Ishikawa (cell line): ENCODE results near the gene GAL3ST2.

Experiments
- CREB1 ChIP-seq: IDR thresholded peaks from 2 replicates; pipeline ENCODE4 v1.6.1; 2012; ENCODE audit warnings: low read depth
- EGR1 ChIP-seq: IDR thresholded peaks from 2 replicates; pipeline ENCODE4 v1.6.1; 2012
- EP300 ChIP-seq: IDR thresholded peaks from 2 replicates; pipeline ENCODE4 v1.6.1; 2012; ENCODE audit warnings: borderline replicate concordance
- NFIC ChIP-seq: IDR thresholded peaks from 2 replicates; pipeline ENCODE4 v1.6.1; 2012
- RAD21 ChIP-seq: IDR thresholded peaks from 2 replicates; pipeline ENCODE4 v1.6.1; 2012; ENCODE audit warnings: low read depth
- REST ChIP-seq: IDR thresholded peaks from 2 replicates; pipeline ENCODE4 v1.6.1; 2012; ENCODE audit warnings: low read depth, mild to moderate bottlenecking
- TCF12 ChIP-seq: IDR thresholded peaks from 2 replicates; pipeline ENCODE4 v1.6.1; 2012; ENCODE audit warnings: low read depth
- USF1 ChIP-seq: IDR thresholded peaks from 2 replicates; pipeline ENCODE4 v1.6.1; 2012

- TF ChIP-seq RAD21 (no peak), NFIC (no peak), CREB1 (no peak), REST (no peak), USF1 (no peak), EP300 (no peak), TCF12 (no peak), EGR1 (no peak)
These were observed 68.4 kb downstream of the GAL3ST2 start for GRCh38 chr2:241844831-241845578.
